DOHH2 (cell line): ENCODE data around the gene CNGB1.

Experiments used
- H3F3A ChIP-seq: fragments of 200-600 bp; sonication (generic), shearing (Covaris generic); 2 replicates; pipeline ENCODE4 v1.6.0; 2016; ENCODE audit warnings: antibody characterized with exemption, mild to moderate bottlenecking; ENCODE audit not compliant: control insufficient read depth, insufficient read depth
- H3K27ac ChIP-seq: fragments of 200-600 bp; sonication (generic); 2 replicates; pipeline ENCODE4 v1.5.1; 2014; ENCODE audit warnings: low read depth, mild to moderate bottlenecking, low read length, moderate library complexity
- H3K27me3 ChIP-seq: fragments of 200-600 bp; sonication (generic); 2 replicates; pipeline ENCODE4 v1.6.1; 2014; ENCODE audit warnings: mild to moderate bottlenecking, low read length, mixed read lengths; ENCODE audit not compliant: control insufficient read depth
- H3K36me3 ChIP-seq: fragments of 200-600 bp; sonication (generic); 2 replicates; pipeline ENCODE4 v1.6.1; 2014; ENCODE audit warnings: mild to moderate bottlenecking, low read length, moderate library complexity, mixed read lengths; ENCODE audit not compliant: control insufficient read depth
- H3K4me1 ChIP-seq: fragments of 200-600 bp; sonication (generic); 2 replicates; pipeline ENCODE4 v1.6.1; 2014; ENCODE audit warnings: mild to moderate bottlenecking, low read length, mixed read lengths; ENCODE audit not compliant: control insufficient read depth
- H3K4me2 ChIP-seq: fragments of 200-600 bp; sonication (generic); 2 replicates; pipeline ENCODE4 v1.6.0; 2014; ENCODE audit warnings: mild to moderate bottlenecking, low read length, moderate library complexity
- H3K4me3 ChIP-seq: fragments of 200-600 bp; sonication (generic); 2 replicates; pipeline ENCODE4 v1.5.1; 2014; ENCODE audit warnings: mild to moderate bottlenecking, low read length, mixed read lengths
- H3K79me2 ChIP-seq: fragments of 200-600 bp; sonication (generic); 2 replicates; pipeline ENCODE4 v1.6.1; 2014; ENCODE audit warnings: mild to moderate bottlenecking, low read length, mixed read lengths; ENCODE audit not compliant: control insufficient read depth
- H3K9me2 ChIP-seq: fragments of 200-600 bp; sonication (generic); replicated peaks from 2 replicates; pipeline ENCODE4 v1.6.1; 2014; ENCODE audit warnings: mild to moderate bottlenecking, low read length, mixed read lengths; ENCODE audit not compliant: control insufficient read depth
- H3K9me3 ChIP-seq: fragments of 200-600 bp; sonication (generic); 2 replicates; pipeline ENCODE4 v1.6.1; 2014; ENCODE audit warnings: antibody characterized with exemption, low read length, mixed read lengths; ENCODE audit not compliant: control insufficient read depth, insufficient read depth
- H4K20me1 ChIP-seq: fragments of 200-600 bp; sonication (generic); 2 replicates; pipeline ENCODE4 v1.6.0; 2014; ENCODE audit warnings: low read depth, mild to moderate bottlenecking, antibody characterized with exemption, low read length, moderate library complexity; ENCODE audit not compliant: control insufficient read depth, insufficient read depth
- EZH2phosphoT487 ChIP-seq: fragments of 200-600 bp; sonication (generic); IDR thresholded peaks from 2 replicates; pipeline ENCODE4 v1.6.1; 2017; ENCODE audit warnings: borderline replicate concordance, mild to moderate bottlenecking, antibody characterized with exemption, low read length, moderate library complexity, mixed read lengths
- TF ChIP-seq, protein P1 (sequence below): fragments of 200-600 bp; sonication (generic); IDR thresholded peaks from one replicate; pipeline ENCODE4 v1.5.1; 2014; ENCODE audit warnings: antibody characterized with exemption, mild to moderate bottlenecking, low read depth, low read length; ENCODE audit not compliant: poor library complexity, severe bottlenecking

Gene CNGB1

DNA sequence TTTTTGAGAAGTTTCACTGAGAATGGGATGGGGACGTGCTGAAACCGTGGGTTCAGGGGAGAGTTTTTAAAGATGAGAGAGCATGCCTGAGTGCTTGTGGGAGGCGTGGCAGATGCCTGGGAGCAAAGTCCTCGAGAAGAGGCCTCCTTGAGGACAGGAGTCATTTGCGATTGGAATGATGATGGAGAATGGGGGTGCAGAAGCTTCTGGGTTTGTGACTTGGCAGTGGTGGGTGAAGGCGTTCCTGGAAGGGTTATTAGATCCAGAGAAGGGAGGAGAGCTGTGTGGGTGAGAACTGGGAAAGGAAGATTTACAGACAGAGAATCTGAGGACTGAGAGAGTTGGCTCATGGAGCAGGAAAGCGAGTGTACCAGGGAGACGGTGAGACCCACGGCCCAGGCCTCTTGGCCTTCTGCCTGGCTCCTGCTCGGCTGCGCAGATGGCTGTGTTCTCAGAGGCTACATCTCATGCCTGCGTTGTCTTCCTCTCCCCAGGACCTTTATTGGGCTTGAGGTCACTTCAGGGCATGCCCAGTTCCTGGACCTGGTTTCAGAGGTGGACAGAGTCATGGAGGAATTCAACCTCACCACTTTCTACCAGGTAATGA lies 46.0 kb upstream of the CNGB1 start:
- Histone ChIP-seq H3K27me3 (no peaks in the 10 kb centered on the region), H4K20me1 (no peaks in the 10 kb centered on the region), H3K9me2 (no peaks in the 10 kb centered on the region), H3K27ac (no peak overlapping the region), H3K9me3 (no peaks in the 10 kb centered on the region), H3K4me3 (no peak overlapping the region), H3F3A (peaks cover 6% of the 10 kb centered on the region; the same call in 1 of the 2 replicates), H3K4me1 (peaks cover 15% of the 10 kb centered on the region), H3K4me2 (no peak overlapping the region), H3K79me2 (no peaks in the 10 kb centered on the region), H3K36me3 (peaks cover 11% of the 10 kb centered on the region; the same call in 1 of the 2 replicates)
- no peak for TF ChIP-seq EZH2phosphoT487
- TF ChIP-seq, protein P1, sequence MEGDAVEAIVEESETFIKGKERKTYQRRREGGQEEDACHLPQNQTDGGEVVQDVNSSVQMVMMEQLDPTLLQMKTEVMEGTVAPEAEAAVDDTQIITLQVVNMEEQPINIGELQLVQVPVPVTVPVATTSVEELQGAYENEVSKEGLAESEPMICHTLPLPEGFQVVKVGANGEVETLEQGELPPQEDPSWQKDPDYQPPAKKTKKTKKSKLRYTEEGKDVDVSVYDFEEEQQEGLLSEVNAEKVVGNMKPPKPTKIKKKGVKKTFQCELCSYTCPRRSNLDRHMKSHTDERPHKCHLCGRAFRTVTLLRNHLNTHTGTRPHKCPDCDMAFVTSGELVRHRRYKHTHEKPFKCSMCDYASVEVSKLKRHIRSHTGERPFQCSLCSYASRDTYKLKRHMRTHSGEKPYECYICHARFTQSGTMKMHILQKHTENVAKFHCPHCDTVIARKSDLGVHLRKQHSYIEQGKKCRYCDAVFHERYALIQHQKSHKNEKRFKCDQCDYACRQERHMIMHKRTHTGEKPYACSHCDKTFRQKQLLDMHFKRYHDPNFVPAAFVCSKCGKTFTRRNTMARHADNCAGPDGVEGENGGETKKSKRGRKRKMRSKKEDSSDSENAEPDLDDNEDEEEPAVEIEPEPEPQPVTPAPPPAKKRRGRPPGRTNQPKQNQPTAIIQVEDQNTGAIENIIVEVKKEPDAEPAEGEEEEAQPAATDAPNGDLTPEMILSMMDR = no peak

- Histone ChIP-seq H3K27ac (no peak overlapping the region), H3K4me3 (no peak overlapping the region), H3K36me3 (peaks cover 33% of the 10 kb centered on the region), H4K20me1 (no peaks in the 10 kb centered on the region), H3K27me3 (no peaks in the 10 kb centered on the region), H3K9me3 (no peaks in the 10 kb centered on the region), H3K4me1 (no peaks in the 10 kb centered on the region), H3K4me2 (no peak overlapping the region), H3K9me2 (no peaks in the 10 kb centered on the region), H3F3A (no peaks in the 10 kb centered on the region), H3K79me2 (no peaks in the 10 kb centered on the region)
- no peak for TF ChIP-seq EZH2phosphoT487
- TF ChIP-seq, protein P1 = no peak
Observed at GRCh38 chr16:58013201-58013956, 42.5 kb upstream of the CNGB1 start.

- TF ChIP-seq EZH2phosphoT487 = no peak
- TF ChIP-seq, protein P1 = no peak
- no peaks in the 10 kb centered on the region for H3K27me3 ChIP-seq
- no peak overlapping the region for H3K4me3 ChIP-seq
- H3K79me2 ChIP-seq = no peaks in the 10 kb centered on the region
- no peaks in the 10 kb centered on the region for H3K9me2 ChIP-seq
- H3F3A ChIP-seq = no peaks in the 10 kb centered on the region
- H3K4me1 ChIP-seq = no peaks in the 10 kb centered on the region
- H3K36me3 ChIP-seq = peaks cover 33% of the 10 kb centered on the region
- no peaks in the 10 kb centered on the region for H3K9me3 ChIP-seq
- no peak overlapping the region for H3K27ac ChIP-seq
- no peaks in the 10 kb centered on the region for H4K20me1 ChIP-seq
- H3K4me2 ChIP-seq = no peak overlapping the region
Observed at GRCh38 chr16:58012481-58012880, 41.6 kb upstream of the CNGB1 start.
